ENCODE results near the gene FAM200B.

Gene FAM200B

DNA sequence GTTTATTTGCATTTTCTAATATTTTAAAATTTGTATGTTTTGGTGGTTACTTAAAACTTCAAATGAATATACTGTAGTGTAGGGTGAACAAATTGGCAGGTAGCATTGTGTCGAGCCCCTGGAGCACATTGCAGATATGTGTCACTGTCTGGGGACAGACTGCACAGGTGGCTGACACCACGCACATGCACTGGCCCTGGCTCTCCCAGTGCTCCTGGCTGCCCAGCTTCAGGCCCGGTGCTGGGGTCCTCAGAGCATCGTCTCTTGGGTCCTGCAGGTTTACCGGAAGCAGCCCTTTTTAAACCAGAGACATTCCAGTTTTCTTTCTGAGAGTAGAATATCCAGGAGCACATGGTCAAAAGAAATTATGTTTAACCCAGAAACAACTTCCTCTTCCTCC, 36.8 kb downstream of the FAM200B start:
- H3K9me3 ChIP-seq (ENCODE audit: control insufficient read depth, insufficient read depth, low read length): no peaks in the 10 kb centered on the region
- no peak for TF ChIP-seq EZH2phosphoT487 (IDR thresholded peaks at IDR 0.05; ENCODE audit: borderline replicate concordance, low read length)
- TF ChIP-seq, protein P1, sequence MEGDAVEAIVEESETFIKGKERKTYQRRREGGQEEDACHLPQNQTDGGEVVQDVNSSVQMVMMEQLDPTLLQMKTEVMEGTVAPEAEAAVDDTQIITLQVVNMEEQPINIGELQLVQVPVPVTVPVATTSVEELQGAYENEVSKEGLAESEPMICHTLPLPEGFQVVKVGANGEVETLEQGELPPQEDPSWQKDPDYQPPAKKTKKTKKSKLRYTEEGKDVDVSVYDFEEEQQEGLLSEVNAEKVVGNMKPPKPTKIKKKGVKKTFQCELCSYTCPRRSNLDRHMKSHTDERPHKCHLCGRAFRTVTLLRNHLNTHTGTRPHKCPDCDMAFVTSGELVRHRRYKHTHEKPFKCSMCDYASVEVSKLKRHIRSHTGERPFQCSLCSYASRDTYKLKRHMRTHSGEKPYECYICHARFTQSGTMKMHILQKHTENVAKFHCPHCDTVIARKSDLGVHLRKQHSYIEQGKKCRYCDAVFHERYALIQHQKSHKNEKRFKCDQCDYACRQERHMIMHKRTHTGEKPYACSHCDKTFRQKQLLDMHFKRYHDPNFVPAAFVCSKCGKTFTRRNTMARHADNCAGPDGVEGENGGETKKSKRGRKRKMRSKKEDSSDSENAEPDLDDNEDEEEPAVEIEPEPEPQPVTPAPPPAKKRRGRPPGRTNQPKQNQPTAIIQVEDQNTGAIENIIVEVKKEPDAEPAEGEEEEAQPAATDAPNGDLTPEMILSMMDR (IDR thresholded peaks at IDR 0.05; ENCODE audit: low read depth, low read length, poor library complexity, severe bottlenecking): no peak
- H4K20me1 ChIP-seq (ENCODE audit: control insufficient read depth, insufficient read depth, low read depth, low read length): no peaks in the 10 kb centered on the region

DNA sequence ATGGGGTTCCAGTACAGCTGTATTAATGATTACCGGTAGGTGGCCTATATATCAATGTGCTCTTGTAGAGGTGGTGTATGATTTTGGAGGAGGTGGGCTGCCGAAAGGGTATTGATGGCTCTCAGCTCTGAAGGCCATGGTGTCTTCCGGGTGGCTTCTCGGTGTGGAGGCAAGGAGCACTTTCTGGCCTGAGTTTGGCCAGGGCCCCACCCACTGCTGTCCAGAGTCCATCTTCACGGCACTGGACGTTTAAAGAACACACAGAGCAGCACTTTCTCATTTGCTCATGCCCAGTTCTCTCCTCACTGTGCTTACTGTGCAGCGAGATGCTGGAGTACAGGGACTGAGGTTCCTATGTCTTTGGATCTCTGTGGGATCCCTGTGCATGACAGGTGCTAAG, 37.3 kb downstream of the FAM200B start:
- Histone ChIP-seq H3K9me3 (ENCODE audit: control insufficient read depth, insufficient read depth, low read length) (no peaks in the 10 kb centered on the region), H3K4me2 (ENCODE audit: low read length) (no peak overlapping the region), H3F3A (ENCODE audit: control insufficient read depth, insufficient read depth) (no peaks in the 10 kb centered on the region), H4K20me1 (ENCODE audit: control insufficient read depth, insufficient read depth, low read depth, low read length) (no peaks in the 10 kb centered on the region), H3K9me2 (replicated peaks; ENCODE audit: control insufficient read depth, low read length) (no peaks in the 10 kb centered on the region), H3K36me3 (ENCODE audit: control insufficient read depth, low read length) (no peaks in the 10 kb centered on the region), H3K4me1 (ENCODE audit: control insufficient read depth, low read length) (no peaks in the 10 kb centered on the region), H3K4me3 (ENCODE audit: low read length) (no peak overlapping the region), H3K27me3 (ENCODE audit: control insufficient read depth, low read length) (no peaks in the 10 kb centered on the region), H3K27ac (ENCODE audit: low read depth, low read length) (no peak overlapping the region), H3K79me2 (ENCODE audit: control insufficient read depth, low read length) (no peaks in the 10 kb centered on the region)
- TF ChIP-seq, protein P1 (IDR thresholded peaks at IDR 0.05; ENCODE audit: low read depth, low read length, poor library complexity, severe bottlenecking): no peak
- TF ChIP-seq EZH2phosphoT487 (IDR thresholded peaks at IDR 0.05; ENCODE audit: borderline replicate concordance, low read length): no peak

More for the DNA sequence above, 36.8 kb downstream of the FAM200B start:
- Histone ChIP-seq H3K9me2 (replicated peaks; ENCODE audit: control insufficient read depth, low read length) (no peaks in the 10 kb centered on the region), H3K27me3 (ENCODE audit: control insufficient read depth, low read length) (no peaks in the 10 kb centered on the region), H3K4me2 (ENCODE audit: low read length) (no peak overlapping the region), H3K79me2 (ENCODE audit: control insufficient read depth, low read length) (no peaks in the 10 kb centered on the region), H3F3A (ENCODE audit: control insufficient read depth, insufficient read depth) (no peaks in the 10 kb centered on the region), H3K4me3 (ENCODE audit: low read length) (no peak overlapping the region), H3K36me3 (ENCODE audit: control insufficient read depth, low read length) (no peaks in the 10 kb centered on the region), H3K27ac (ENCODE audit: low read depth, low read length) (no peak overlapping the region), H3K4me1 (ENCODE audit: control insufficient read depth, low read length) (no peaks in the 10 kb centered on the region)

DNA sequence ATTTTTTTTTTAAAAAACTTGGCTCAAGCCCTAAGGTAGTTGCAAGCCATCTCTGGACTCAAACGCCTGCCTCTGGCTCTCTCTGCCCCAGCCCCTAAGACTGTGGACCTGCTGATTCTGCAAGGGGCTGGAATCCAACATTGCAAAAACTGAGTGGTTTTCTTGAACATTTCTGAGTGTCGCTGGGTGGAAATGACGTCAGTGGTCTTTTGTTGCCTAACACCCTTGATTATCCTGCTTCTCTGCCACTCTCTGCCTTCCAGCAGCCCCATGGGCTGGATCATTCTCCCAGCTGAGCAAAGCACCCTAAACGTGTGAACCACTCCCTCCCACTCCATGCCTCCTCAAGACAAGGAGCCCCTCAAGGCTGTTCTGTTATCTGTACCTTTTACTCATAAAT, 37.9 kb downstream of the FAM200B start:
- H4K20me1 ChIP-seq (ENCODE audit: control insufficient read depth, insufficient read depth, low read depth, low read length): no peaks in the 10 kb centered on the region
- H3K4me2 ChIP-seq (ENCODE audit: low read length): no peak overlapping the region
- H3K79me2 ChIP-seq (ENCODE audit: control insufficient read depth, low read length): no peaks in the 10 kb centered on the region
- no peaks in the 10 kb centered on the region for H3K36me3 ChIP-seq (ENCODE audit: control insufficient read depth, low read length)
- H3K27me3 ChIP-seq (ENCODE audit: control insufficient read depth, low read length): no peaks in the 10 kb centered on the region
- no peaks in the 10 kb centered on the region for H3F3A ChIP-seq (ENCODE audit: control insufficient read depth, insufficient read depth)
- no peaks in the 10 kb centered on the region for H3K9me2 ChIP-seq (replicated peaks; ENCODE audit: control insufficient read depth, low read length)
- TF ChIP-seq, protein P1 (IDR thresholded peaks at IDR 0.05; ENCODE audit: low read depth, low read length, poor library complexity, severe bottlenecking): no peak
- no peak for TF ChIP-seq EZH2phosphoT487 (IDR thresholded peaks at IDR 0.05; ENCODE audit: borderline replicate concordance, low read length)
- H3K9me3 ChIP-seq (ENCODE audit: control insufficient read depth, insufficient read depth, low read length): no peaks in the 10 kb centered on the region
- no peaks in the 10 kb centered on the region for H3K4me1 ChIP-seq (ENCODE audit: control insufficient read depth, low read length)
- H3K27ac ChIP-seq (ENCODE audit: low read depth, low read length): no peak overlapping the region
- no peak overlapping the region for H3K4me3 ChIP-seq (ENCODE audit: low read length)

DNA sequence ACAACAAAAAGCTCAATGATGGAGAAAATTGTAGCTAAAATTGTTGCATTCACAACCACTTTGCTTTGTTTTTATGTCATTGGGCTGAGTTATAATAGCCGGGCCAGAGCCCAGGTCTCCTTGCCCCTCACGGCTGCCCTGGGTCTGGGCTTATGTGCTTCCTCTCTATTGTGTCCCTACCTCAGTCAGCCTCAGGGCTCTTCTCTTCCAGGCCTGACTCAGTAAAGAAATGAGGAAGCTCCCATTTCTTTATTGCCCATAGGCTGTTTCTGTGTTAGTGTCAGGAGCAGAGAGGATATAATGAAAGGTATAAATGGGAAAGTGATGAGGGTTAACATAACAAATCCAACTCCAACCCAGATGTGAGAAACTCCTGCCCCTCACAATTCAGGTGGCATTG, 39.2 kb downstream of the FAM200B start:
- Histone ChIP-seq H3F3A (ENCODE audit: control insufficient read depth, insufficient read depth) (no peaks in the 10 kb centered on the region), H3K9me3 (ENCODE audit: control insufficient read depth, insufficient read depth, low read length) (no peaks in the 10 kb centered on the region), H3K27ac (ENCODE audit: low read depth, low read length) (no peak overlapping the region), H3K4me1 (ENCODE audit: control insufficient read depth, low read length) (no peaks in the 10 kb centered on the region), H3K79me2 (ENCODE audit: control insufficient read depth, low read length) (no peaks in the 10 kb centered on the region), H3K4me2 (ENCODE audit: low read length) (no peak overlapping the region), H3K9me2 (replicated peaks; ENCODE audit: control insufficient read depth, low read length) (no peaks in the 10 kb centered on the region), H4K20me1 (ENCODE audit: control insufficient read depth, insufficient read depth, low read depth, low read length) (no peaks in the 10 kb centered on the region), H3K4me3 (ENCODE audit: low read length) (no peak overlapping the region), H3K36me3 (ENCODE audit: control insufficient read depth, low read length) (no peaks in the 10 kb centered on the region), H3K27me3 (ENCODE audit: control insufficient read depth, low read length) (no peaks in the 10 kb centered on the region)
- TF ChIP-seq, protein P1 (IDR thresholded peaks at IDR 0.05; ENCODE audit: low read depth, low read length, poor library complexity, severe bottlenecking): no peak
- TF ChIP-seq EZH2phosphoT487 (IDR thresholded peaks at IDR 0.05; ENCODE audit: borderline replicate concordance, low read length): no peak
